Putamen (tissue), 1 donor: ENCODE measurements around the gene SLC22A16.
"Not testable (repeated sequence)": the region's sequence is repeated elsewhere in the genome, so short reads cannot be mapped to it uniquely, and the experiment has no call there.

Experiments used
- DNase-seq: peaks from one replicate; pipeline ENCODE4 v3.0.0-alpha.2; 2016; ENCODE audit warnings: low spot score

The SLC22A16 gene

DNA sequence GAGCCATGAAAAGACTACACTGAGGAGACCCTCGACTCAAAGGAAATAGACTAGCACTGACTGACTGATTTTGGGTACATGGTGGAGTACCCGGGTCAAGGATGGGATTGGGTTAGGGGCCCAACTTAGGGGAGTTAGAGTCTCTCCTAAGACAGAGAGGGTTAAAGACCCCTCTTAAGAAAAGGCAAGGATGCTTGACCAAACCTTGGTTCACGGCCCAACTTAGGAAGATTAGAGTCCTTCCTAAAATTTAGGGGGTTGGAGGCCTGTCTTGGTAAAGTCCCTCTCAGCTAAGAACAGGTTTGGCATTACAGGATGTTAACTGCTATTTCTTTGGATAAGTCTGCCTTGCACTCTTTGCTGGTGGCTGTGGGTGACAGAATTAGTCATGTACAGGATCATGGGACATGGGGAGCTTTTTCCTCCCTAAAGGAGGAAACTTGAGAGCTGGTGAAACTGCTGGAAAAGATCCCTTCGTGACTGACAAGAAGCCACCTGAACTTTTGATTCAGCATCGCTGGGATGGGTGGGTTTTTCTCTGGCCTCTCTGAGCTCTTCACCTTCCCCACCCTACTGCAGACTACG is 12.3 kb upstream of the SLC22A16 start:
- DNase-seq: no peak

DNA sequence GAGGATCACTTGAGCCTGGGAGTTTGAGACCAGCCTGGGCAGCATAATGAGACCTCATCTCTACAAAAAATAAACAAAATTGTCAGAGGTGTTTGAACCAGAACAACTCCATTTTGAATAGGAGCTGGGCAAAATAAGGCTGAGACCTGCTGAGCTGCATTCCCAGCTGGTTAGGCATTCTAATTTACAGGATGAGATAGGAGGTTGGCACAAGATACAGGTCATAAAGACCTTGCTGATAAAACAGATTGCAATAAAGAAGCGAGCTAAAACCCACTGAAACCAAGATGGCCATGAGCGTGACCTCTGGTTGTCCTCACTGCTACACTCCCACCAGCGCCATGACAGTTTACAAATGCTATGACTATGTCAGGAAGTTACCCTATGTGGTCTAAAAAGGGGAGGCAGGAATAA is 11.6 kb upstream of the SLC22A16 start:
- DNase-seq: not testable (repeated sequence)

DNA sequence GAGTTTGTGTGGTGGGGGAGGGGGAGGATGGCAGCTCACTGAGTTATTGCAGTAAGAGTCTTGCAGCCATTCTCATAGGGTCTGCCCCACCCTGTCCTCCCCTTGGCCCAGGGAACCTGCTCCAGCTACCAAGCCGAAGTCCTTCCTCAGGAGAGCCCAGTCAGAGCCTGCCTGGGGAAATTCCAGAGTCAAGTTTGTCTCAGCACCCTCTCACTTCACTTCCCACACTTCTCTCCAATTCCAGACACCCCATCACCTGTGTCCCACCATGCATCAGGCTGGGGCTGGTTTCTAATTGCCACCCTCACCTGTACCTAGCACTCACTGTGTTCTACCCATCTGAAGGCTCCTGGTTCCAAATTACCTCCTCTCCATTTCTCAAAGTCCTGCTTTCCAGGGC is 10.3 kb upstream of the SLC22A16 start:
- DNase-seq: no peak

DNA sequence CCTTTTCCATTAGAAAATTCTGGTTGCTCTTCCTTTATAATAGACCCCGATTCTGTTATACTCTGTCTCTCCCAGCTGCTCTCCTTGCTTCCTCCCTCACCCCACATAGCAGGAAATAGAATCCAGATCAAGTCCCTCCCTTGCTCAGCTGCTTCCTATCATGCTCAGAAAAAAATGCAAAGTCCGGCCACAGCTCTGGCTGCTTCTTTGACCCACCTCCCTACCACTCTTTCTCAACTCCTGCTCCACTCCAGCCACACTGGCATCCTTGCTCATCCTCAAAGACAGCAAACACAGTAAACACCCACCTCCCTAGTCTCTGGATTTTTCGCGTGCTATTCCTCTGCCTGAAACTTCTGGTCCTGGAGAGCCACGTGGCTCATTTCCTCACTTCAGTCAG is 9.1 kb upstream of the SLC22A16 start:
- DNase-seq: no peak

DNA sequence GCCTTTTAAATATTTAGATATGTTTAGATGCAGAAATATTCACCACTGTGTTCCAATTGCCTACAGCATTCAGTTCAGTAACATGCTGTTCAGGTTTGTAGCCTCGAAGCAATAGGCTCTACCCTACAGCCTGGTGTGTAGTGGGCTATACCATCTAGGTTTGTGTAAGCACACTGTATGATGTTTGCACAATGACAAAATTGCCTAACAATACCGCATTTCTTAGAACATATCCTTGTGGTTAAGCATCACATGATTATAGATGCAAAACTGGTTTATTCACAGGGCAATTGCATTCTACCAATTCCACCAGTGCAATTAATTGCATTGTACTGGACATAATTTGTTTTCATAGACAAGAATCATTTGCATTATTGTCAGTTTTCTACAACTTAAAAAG is 7.9 kb upstream of the SLC22A16 start:
- DNase-seq: no peak

DNA sequence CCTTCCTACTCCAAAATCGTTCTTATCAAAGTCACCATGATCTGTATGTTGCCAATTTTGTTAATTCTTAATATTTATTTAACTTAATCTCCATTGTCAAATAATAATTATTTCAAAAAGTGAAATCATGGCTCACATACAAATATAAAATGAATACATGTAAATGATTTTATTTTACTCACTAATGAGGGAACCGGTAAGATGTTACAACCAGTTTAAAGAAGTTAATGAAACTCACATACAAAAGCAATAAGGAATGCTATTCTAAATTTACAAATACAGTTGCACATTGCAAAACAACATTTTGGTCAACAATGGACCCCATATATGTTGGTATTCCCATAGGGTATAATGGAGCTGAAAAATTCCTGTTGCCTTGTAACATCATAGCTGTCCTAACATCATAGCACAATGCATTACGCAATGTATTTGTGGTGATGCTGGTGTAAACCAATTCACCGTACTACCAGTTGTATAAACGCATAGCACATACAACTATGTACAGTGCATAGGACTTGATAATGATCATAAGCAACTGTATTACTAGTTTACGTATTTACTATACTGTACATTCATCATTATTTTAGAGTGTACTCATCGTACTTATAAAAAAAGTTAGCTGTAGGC is 6.5 kb upstream of the SLC22A16 start:
- DNase-seq: no peak

DNA sequence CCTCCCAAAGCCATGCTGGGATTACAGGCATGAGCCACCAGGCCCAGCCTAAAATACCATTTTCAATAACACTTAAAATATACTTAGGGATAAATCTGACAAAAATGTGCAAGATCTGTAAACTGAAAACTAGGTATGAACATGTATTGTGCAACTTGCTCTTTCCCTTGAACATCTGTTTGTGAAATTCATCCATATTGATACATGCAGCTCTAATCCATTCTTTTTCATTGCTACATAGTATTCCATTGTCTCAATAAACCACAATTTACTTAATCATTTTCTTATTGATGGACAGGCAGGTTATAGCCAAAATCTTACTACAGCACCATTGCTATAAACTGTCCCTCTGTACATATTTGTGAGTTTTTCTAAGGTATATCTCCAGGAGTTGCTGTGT is 4.7 kb upstream of the SLC22A16 start:
- DNase-seq: no peak

DNA sequence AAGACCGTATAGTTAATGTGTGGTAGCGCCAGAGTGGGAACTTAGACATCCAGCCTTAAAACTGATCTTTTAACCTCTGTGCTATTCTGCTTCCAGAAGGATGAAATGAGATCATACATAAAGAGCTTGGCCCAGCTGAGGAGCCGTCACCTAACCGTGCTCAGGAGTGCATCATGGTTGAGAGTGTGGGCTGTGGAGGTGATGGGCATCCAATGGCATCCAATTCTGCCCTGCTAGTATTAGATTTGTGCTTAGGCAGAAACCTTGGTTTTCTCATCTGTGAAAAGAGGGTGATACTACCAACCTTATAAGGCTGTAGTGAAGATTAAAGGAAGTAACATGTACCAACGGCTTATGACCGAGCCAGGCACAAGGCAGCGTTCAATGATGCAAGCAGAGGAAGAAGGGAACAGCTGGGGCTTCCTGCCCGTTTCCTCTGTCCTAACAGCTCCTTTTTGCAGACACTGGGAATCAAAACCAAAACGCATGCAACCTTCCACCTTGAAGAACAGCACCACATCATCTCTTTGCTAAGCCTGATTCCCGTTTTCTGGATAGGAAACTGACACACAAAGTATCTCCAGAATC is 1.3 kb downstream of the SLC22A16 start:
- DNase-seq: no peak

DNA sequence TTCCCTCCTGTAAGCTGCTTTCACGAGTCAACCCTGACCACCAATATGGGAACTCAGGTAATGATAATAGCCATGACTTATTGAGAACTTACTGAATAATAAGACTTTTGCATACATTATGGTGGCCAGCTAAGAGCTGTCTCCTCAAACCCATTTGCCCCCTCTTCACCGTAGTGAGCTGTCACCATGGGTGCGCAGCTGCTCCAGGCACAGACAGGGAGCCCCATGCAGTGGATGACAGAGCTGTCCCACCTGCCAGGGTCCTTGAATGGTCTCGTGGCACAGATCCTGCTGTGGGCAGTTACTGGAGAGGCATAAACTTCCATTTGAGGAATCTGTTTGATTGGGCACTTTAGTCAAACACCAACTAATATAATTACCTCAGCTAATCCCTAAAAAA is 1.9 kb downstream of the SLC22A16 start:
- no peak for DNase-seq

DNA sequence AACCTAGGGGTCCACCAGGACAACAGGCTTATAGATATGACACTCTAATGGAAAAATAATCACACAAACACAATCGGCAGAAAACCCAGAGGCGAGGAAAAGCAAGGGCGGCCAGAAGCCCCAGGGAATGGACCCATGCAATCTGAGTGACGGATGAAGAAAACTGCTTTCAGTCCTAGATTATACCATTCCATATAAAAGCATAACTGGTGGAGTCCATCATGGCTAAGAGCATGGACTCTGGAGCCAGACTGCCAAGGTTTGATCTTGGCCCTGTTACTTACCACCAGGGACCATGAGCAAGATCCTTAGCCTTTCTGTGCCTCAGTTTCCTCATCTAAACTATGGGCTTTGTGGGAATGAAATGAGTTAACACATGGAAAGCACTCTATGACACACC is 3.7 kb downstream of the SLC22A16 start:
- DNase-seq: no peak

DNA sequence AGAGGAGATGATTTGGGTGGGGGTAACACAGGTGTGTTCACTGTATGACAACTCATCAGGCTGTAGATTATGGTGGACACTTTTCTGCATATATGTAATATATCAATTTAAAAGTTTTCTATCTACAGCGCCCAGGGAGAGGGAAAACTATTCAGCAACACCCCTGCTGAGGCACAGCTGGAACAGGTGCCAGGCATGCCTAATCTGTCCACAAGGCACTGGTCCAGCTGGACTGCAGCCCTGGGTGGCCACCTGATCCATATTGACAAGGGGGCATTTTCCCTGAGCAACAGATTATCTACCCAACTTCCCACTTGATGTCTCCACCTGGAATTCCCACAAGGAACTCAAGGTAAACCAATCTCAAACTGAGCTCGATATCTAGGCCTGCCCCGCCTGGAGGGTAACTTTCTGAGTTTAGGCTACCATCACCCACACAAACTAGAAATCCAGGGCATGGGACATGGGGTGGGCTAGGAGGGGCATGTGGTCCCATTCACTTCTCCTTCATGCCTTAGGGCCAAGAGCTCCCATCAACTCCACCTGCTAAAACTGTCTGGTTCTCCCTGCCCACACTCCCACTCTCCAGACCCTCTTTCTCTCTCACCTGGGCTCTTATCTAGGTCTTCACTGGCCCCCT is 4.6 kb downstream of the SLC22A16 start:
- no peak for DNase-seq

DNA sequence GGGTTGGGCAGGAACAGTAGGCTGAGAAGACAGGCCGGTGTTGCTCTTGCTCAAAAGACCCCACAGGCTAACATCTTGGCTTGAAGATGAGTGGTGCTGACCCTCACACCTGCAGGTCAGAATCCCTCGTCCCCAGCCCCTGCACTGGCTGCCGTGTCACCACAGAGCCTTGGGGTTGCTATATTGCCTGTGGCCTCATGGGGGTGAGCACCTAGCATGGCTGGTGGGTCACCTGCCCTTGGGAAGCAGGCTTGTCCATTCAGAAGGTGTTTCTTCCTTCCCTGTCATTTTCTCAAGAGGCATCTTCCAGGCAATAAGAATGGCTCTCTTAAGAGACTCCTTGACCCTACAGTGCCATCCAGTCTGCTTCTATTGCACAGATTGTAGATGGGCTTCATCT is 7.7 kb downstream of the SLC22A16 start:
- no peak for DNase-seq

DNA sequence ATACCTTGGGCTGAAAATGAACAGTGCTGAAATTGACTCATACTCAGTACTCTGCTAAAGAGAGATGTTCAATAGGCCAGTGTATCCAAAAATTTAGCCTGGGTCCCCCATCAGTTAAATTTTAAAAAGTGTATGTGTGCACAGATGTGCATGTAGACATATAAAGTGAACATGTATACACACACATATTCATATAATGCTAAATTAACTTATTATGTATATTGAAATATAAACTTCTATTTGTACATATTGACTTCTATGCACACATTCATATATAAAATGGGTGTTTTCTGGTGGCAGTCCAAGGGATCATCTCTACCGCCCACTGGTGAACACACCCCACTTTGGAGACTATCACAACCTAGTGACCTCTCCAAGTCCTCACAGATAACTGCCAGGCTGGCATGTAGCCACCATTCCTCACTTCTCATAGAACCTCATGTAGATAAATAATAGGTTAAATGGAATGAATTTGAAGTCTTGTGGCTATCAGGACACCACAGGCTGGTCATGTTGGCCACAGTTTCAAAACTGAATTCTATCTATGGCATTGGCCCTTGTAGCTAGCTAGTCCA is 8.8 kb downstream of the SLC22A16 start:
- no peak for DNase-seq

DNA sequence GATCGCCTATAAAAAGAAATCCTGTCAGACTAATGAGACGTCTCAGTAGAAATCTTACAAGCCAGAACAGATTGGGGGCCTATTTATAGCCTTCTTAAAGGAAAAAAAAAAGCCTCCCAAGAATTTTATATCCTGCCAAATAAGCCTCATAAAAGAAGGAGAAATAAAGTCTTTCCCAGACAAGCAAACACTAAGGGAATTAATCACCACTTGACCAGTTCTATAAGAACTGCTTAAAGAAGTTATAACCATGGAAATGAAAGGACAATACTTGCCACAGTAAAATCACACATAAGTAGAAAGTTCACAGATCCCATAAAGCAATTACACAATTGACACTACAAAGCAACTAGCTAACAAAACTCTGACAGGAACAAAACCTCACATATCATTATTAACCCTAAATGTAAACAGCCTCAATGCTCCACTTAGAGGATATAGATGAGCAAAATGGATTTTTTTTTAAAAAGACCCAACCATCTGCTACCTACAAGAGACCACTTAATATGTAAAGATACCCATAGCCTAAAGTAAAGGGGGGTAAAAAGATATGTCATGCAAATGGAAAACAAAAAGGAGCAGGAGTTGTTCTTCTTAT is 13.4 kb downstream of the SLC22A16 start:
- DNase-seq: no peak

DNA sequence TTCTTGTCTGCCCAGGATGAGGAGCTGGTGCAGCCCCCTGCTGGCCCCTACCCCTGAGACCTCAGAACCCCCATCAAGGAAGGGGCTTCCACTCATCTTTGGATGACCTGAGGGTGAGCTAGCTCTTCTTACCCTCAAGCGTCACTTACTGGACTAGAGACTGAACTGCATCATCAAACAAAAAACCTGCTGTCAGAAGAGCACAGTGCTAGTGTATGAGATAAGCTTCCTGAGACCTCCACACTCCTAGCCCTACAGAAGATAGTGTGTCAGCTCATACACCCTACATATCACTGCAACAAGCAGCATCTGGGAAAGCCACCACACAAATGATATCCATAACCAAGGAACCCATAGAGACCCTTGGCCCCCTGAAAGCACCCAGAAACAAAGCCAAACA is 15.0 kb downstream of the SLC22A16 start:
- no peak for DNase-seq

DNA sequence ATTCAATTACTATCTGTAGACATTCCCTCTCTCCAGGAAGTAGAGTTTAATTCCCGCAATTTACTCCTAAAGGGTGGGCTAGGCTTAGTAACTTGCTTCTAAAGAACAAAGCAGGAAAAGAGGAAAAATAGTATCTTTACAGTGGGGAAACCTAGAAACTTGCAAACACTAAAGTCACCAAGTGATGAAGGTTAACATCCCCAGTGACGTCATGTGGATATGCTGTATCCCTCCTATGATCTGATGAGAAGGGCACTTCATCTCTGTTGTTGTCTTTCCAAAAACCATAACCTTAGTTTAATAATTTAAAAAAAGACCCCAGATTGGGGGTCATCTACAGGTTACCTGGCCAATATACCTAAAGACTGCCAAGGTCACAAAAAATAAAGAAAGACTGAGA is 17.3 kb downstream of the SLC22A16 start:
- no peak for DNase-seq

DNA sequence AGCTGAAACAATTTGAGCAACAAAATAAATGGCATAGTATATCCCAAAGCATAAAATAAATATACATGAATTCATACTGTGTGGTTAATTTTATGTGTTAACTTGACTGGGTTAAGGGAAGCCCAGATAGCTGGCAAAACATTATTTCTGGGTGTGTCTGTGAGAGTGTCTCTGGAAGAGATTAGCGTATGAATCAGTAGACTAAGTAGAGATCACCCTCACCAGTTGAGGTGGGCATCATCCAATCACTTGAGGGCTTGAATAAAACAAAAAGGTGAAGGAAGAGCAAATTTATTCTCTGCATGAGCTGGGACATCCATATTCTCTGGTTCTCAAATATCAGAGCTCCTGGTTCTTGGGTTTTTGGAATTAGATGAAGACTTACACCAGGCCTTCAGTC is 17.9 kb downstream of the SLC22A16 start:
- no peak for DNase-seq

DNA sequence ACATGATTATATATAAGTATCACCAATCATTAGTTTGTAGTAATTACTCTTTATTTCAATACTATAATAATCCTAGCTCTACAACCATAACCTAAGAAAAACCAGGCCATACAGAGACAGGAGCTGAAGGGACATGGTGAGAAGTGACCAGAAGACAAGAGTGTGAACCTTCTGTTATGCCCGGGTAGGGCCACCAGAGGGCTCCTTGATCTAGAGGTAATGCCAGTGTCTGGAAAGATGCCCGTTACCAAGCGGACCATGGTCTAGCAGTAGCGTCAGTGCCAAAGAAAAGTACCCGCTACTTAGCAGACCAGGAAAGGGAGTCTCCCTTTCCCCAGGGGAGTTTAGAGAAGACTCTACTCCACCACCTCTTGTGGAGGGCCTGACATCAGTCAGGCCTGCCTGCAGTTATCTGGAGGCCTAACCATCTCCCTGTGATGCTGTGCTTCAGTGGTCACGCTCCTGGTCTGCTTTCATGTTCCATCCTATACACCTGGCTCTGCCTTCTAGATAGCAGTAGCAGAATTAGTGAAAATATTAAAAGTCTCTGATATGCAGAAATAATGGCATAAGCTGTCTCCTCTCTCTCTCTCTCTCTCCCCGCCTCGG is 18.7 kb downstream of the SLC22A16 start:
- not testable (repeated sequence) for DNase-seq

DNA sequence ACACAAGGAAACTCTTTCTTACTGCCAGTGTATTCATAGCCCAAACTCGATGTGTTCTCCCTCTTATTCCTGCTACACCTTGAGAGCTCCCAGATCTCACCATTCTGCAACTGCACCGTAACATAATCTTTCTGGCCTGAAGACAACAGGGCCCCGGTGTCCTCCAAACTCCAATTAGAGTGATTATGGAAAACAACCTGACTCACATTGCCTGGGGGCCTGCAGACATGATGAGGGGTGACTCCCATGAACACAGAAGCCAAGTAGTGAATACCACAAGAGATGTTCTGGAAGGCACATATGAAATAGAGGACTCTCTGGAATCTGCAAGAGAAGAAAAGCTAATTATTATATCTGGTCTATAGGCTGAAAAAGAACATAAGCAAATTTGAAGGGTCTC is 19.7 kb downstream of the SLC22A16 start:
- no peak for DNase-seq

DNA sequence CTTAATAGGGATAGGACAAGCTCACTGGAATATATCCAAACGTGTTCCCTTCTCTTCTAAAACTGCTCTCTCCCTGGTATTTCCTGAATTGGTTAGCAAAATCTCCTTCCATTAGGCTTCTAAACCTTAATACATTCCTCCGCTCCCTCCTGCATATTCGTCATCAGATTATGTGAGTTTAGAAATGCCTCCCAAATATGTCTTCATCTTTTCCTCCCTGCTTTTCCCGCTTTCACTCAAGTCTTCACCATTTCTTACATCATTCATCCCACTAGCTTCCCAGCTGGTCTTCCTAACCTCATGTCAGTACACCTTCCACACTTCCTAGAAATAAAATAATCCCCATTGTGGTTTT is 26.9 kb downstream of the SLC22A16 start:
- DNase-seq: no peak

DNA sequence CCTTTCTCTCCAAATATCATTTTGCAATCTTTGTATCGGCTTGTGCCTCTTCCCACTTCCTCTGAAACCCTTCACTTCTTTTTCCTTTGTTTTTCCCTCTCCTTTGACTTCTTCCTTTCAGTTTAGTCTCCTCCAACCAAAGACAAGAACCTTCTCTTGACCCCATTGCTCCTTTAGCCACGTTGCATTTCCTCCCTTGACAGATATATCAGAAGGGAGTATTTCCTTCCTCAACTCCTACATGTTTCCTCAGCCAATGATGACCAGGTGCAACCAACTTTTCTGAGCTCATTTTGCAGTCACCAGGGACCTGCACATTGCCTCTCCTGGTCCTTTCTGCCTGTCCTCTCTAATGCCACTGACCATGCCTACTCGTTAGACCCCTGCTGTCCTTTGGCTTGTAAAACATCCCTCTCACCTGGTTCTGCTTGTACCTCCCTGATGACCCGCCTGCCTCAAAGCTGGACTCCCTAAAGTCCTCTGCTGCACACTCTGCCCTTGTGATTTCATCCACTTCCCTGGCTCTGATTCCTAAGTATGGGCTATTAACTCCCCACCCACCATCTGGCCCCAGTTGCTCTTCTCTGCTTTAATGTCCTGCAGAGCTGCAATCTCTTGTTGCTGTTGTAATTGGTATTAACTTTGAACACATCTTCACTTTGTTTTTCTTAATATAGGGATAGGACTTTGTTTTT is 27.4 kb downstream of the SLC22A16 start:
- no peak for DNase-seq

DNA sequence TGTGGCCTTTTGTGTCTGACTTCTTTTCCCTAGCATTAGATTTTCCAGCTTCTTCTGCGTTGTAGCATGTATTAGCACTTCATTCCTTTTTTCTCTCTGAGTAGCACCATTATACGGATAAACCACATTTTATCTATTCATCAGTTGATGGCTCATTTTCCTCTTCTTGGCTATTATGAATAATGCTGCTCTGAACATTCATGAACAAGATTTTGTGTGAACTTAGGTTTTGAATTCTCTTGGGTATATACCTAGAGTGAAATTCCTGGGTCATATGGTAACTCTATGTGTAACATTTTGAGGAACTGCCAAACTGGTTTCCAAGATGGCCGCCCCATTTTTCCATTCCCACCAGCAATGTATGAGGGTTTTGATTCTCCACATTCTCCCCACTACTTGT is 28.7 kb downstream of the SLC22A16 start:
- DNase-seq: no peak
